Adrenal gland (tissue), 12 donors: ENCODE results near the gene DMAC2L. TPM values are rescaled to one million over a fixed set of nuclear protein-coding genes. Genes with fewer than 3 reads are reported as not detected.
"Not testable (repeated sequence)": the region's sequence is repeated elsewhere in the genome, so short reads cannot be mapped to it uniquely, and the experiment has no call there.

Experiments used
- DNase-seq, 7 donors: peaks; one replicate each; pipeline ENCODE4 v3.0.0-alpha.2; 2019 to 2020
- H3K27ac ChIP-seq, 5 donors: fragments of 200-600 bp; sonication (generic) in 4 of 5; 1 replicate in 3 of 5; 2 replicates in 2 of 5; pipeline versions ENCODE4 v1.5.1 to v1.8.0; 2016 to 2020; ENCODE audit warnings: mild to moderate bottlenecking in 1 of 5
- H3K27me3 ChIP-seq: fragments of 200-600 bp; 2 replicates; pipeline ENCODE4 v1.8.0; 2021
- H3K36me3 ChIP-seq, 2 donors: fragments of 200-600 bp; replicated peaks in 1 of 2; 1 replicate in 1 of 2; 2 replicates in 1 of 2; pipeline versions ENCODE4 v1.5.1 to v1.8.0; 2018 to 2022
- H3K4me1 ChIP-seq, 2 donors: fragments of 200-600 bp; replicated peaks in 1 of 2; 1 replicate in 1 of 2; 2 replicates in 1 of 2; pipeline versions ENCODE4 v1.5.1 to v1.8.0; 2018 to 2021
- H3K4me3 ChIP-seq, 4 donors: fragments of 200-600 bp; sonication (generic) in 3 of 4; one replicate each; pipeline ENCODE4 v1.5.1; 2016 to 2018
- H3K9me3 ChIP-seq, 3 donors: fragments of 200-600 bp; sonication (generic) in 1 of 3; replicated peaks in 1 of 3; 1 replicate in 2 of 3; 2 replicates in 1 of 3; pipeline versions ENCODE4 v1.5.1 to v1.8.0; 2016 to 2021
- CTCF ChIP-seq, 6 experiments: fragments of 450-650 bp in 4 of 6; fragments of 200-600 bp in 2 of 6; sonication (generic) in 1 of 6; IDR thresholded peaks; 1 replicate in 5 of 6; 2 replicates in 1 of 6; pipeline versions ENCODE4 v1.5.1 to v1.8.0; 2016 to 2021; ENCODE audit warnings: antibody characterized with exemption in 6 of 6, mild to moderate bottlenecking in 2 of 6, moderate library complexity in 1 of 6
- POLR2A ChIP-seq, 2 donors: fragments of 450-650 bp; IDR thresholded peaks; one replicate each; pipeline ENCODE4 v1.6.1; 2017; ENCODE audit warnings: antibody characterized with exemption in 2 of 2, mild to moderate bottlenecking in 2 of 2, moderate library complexity in 1 of 2
- WGBS, 4 donors: extraction: QIAGEN DNeasy Blood & Tissue Kit in 2 of 4; methylation state at CpG; one replicate each; pipeline versions ENCODE4 v1.1.5 to v1.1.7; 2013 to 2017; 5-methylcytosine and 5-hydroxymethylcytosine counted together
- intact Hi-C, 2 donors: fragments of 100-400 bp; cut with DNase I; formaldehyde crosslinking; loops; one replicate each; pipeline versions ENCODE4 v1.14.1 to v1.15.0; 2022 to 2023
- polyA plus RNA-seq, 3 donors: library from polyadenylated mRNA; stranded (reverse); fragments of 200-250 nt in 2 of 3; fragments of 350-450 nt in 1 of 3; fragmentation: Illumina TruSeq in 1 of 3; extraction: RNeasy Lipid Tissue Mini Kit (QIAGEN cat#74804) in 1 of 3; gene quantifications; one replicate each; pipeline ENCODE4 v1.2.3, GENCODE V29; 2013 to 2014
- total RNA-seq, 9 donors: library from RNA; depleted of rRNA in 4 of 9; stranded (reverse); fragments of >200 nt in 4 of 9; fragments of 120-200 nt in 1 of 9; fragmentation: NEBNext Ultra II Directional in 1 of 9; extraction: Animal tissue kit (Norgen Biotek cat#: 25700) in 1 of 9; gene quantifications; one replicate each; pipeline versions ENCODE4 v1.1.0 to v1.2.4, GENCODE V29; 2013 to 2023
- donor health status: healthy with polysubstance abuse.
- donor health status: Bipolar disorder and iron deficiency.
- donor health status: DM: yes; HTN: yes; CAD: no.
- donor health status: DM: no; HTN: no; CAD: no.
- donor health status: DM: no; HTN: no; CAD: no.
- donor health status: DM: yes; HTN: yes; CAD: no.

The DMAC2L gene
- total and polyA plus RNA-seq, 12 donors = 4.8 to 19.9 (median 12.9) TPM

GRCh38 chr14:50308363-50308915 lies 3.7 kb upstream of the DMAC2L start:
- intact Hi-C loops = no loop called here
- DNase-seq = no peak
- Histone ChIP-seq H3K36me3 (no peaks in the 10 kb centered on the region), H3K9me3 (no peaks in the 10 kb centered on the region), H3K4me1 (peaks cover 10 to 13% of the 10 kb centered on the region in 2 donors), H3K4me3 (no peak overlapping the region), H3K27me3 (no peaks in the 10 kb centered on the region), H3K27ac (no peak overlapping the region)
- 92 to 96% (median 94%) methylated on average over 4 of the region's 4 CpGs for WGBS, 4 donors
- no peak for TF ChIP-seq POLR2A (IDR thresholded peaks at IDR 0.05)
- TF ChIP-seq CTCF (IDR thresholded peaks at IDR 0.05) = no peak

GRCh38 chr14:50310445-50310844 lies 1.7 kb upstream of the DMAC2L start:
- H3K27me3 ChIP-seq = no peaks in the 10 kb centered on the region
- intact Hi-C loops = no loop called here
- WGBS, 4 donors = 92 to 99% (median 96%) methylated on average over 4 of the region's 4 CpGs
- TF ChIP-seq POLR2A (IDR thresholded peaks at IDR 0.05) (no peak), CTCF (IDR thresholded peaks at IDR 0.05) (no peak)
- H3K4me1 ChIP-seq = peaks cover 10 to 14% of the 10 kb centered on the region in 2 donors
- H3K36me3 ChIP-seq = no peaks in the 10 kb centered on the region
- H3K27ac ChIP-seq = no peak overlapping the region
- H3K4me3 ChIP-seq = no peak overlapping the region
- H3K9me3 ChIP-seq = no peaks in the 10 kb centered on the region
- DNase-seq = no peak

- Histone ChIP-seq H3K4me3 (peak overlapping the region; percentile 54 to 68 (median 62)), H3K9me3 (no peaks in the 10 kb centered on the region), H3K27ac (peak overlapping the region; percentile 17 to 96 (median 90)), H3K36me3 (no peaks in the 10 kb centered on the region), H3K4me1 (peaks cover 10 to 14% of the 10 kb centered on the region in 2 donors), H3K27me3 (no peaks in the 10 kb centered on the region)
- WGBS, 4 donors = 1 to 3% (median 3%) methylated on average over 15 to 18 of the region's 18 CpGs
- peak in 1 of 7 donors; percentile 12 for DNase-seq
- no peak for TF ChIP-seq POLR2A (IDR thresholded peaks at IDR 0.05)
- peak; percentile 25 to 61 (median 53) for TF ChIP-seq CTCF (IDR thresholded peaks at IDR 0.05)
- intact Hi-C loops = no loop called here
These were observed 670 bp upstream of the DMAC2L start for GRCh38 chr14:50311337-50311971.

- TF ChIP-seq CTCF (IDR thresholded peaks at IDR 0.05) (no peak), POLR2A (IDR thresholded peaks at IDR 0.05) (no peak)
- intact Hi-C loops = no loop called here
- Histone ChIP-seq H3K4me1 (peaks cover 10 to 14% of the 10 kb centered on the region in 2 donors), H3K27ac (peak overlapping the region; percentile 79 to 96 (median 90)), H3K9me3 (no peaks in the 10 kb centered on the region), H3K4me3 (peak overlapping the region in 2 of 4 donors; percentile 67 to 68), H3K27me3 (no peaks in the 10 kb centered on the region), H3K36me3 (no peaks in the 10 kb centered on the region)
- WGBS, 4 donors = 2 to 3% (median 2%) methylated on average over 12 to 18 of the region's 18 CpGs
- no peak for DNase-seq
These were observed 570 bp downstream of the DMAC2L start for GRCh38 chr14:50312734-50313054.

GRCh38 chr14:50314098-50314497 lies 2.0 kb downstream of the DMAC2L start:
- DNase-seq, H3K27ac ChIP-seq, H3K27me3 ChIP-seq, H3K9me3 ChIP-seq, intact Hi-C loops, H3K4me3 ChIP-seq, H3K36me3 ChIP-seq: not testable (repeated sequence)
- 90 to 100% (median 93%) methylated on average over 3 of the region's 3 CpGs for WGBS, 4 donors
- H3K4me1 ChIP-seq = peaks cover 10 to 14% of the 10 kb centered on the region in 2 donors
